MCF 10A (cell line): ENCODE measurements around the gene C14orf93. TPM values are rescaled to one million over a fixed set of nuclear protein-coding genes. Genes with fewer than 3 reads are reported as not detected.

ENCODE experiments used
- BruUV-seq: library from RNA; stranded (reverse); fragments of 400-500 nt; replicated peaks from 2 replicates; lab custom pipeline; 2021; lab: Mats Ljungman, UMichigan
- CTCF ChIA-PET: fragments of 300-600 bp; sonication (Branson Sonifier 250); formaldehyde crosslinking; extraction: SDS; loops from one replicate; lab custom pipeline; 2021; ENCODE audit warnings: antibody characterized with exemption, inconsistent platforms; lab: Yijun Ruan, JAX
- POLR2A ChIA-PET: fragments of 300-600, 350-650 bp; sonication (Branson Sonifier 250); formaldehyde crosslinking; extraction: SDS; loops from one replicate; lab custom pipeline; 2020; ENCODE audit warnings: antibody characterized with exemption, inconsistent platforms; lab: Yijun Ruan, JAX
- DNase-seq: peaks from one replicate; pipeline ENCODE4 v3.0.0-alpha.2; 2018; ENCODE audit not compliant: unreplicated experiment
- H3K27ac Mint-ChIP-seq: one replicate; pipeline ENCODE4 v1.8.0; 2022; ENCODE audit warnings: mild to moderate bottlenecking, low read depth, mixed read lengths; ENCODE audit not compliant: unreplicated experiment
- H3K27me3 Mint-ChIP-seq: one replicate; pipeline ENCODE4 v1.8.0; 2022; ENCODE audit warnings: mixed read lengths; ENCODE audit not compliant: insufficient read depth, unreplicated experiment
- H3K36me3 Mint-ChIP-seq: one replicate; pipeline ENCODE4 v1.8.0; 2022; ENCODE audit warnings: mild to moderate bottlenecking, moderate library complexity, mixed read lengths; ENCODE audit not compliant: insufficient read depth, unreplicated experiment
- H3K4me1 Mint-ChIP-seq: one replicate; pipeline ENCODE4 v1.8.0; 2022; ENCODE audit warnings: mixed read lengths; ENCODE audit not compliant: insufficient read depth, unreplicated experiment
- H3K4me3 Mint-ChIP-seq: one replicate; pipeline ENCODE4 v1.8.0; 2022; ENCODE audit warnings: mild to moderate bottlenecking, moderate library complexity, mixed read lengths; ENCODE audit not compliant: unreplicated experiment
- H3K9me3 Mint-ChIP-seq: one replicate; pipeline ENCODE4 v1.8.0; 2022; ENCODE audit warnings: mixed read lengths; ENCODE audit not compliant: unreplicated experiment
- intact Hi-C: fragments of 100-400 bp; cut with micrococcal nuclease; formaldehyde crosslinking; loops from 2 replicates; pipeline ENCODE4 v1.14.1; 2022
- total RNA-seq: library from RNA; stranded (reverse); gene quantifications from 2 replicates; pipeline ENCODE4 v1.2.3, GENCODE V29; 2022
- TF ChIP-seq, protein P1 (sequence below): fragments of 200-600 bp; IDR thresholded peaks from one replicate; pipeline ENCODE4 v1.8.0; 2022; ENCODE audit warnings: antibody characterized with exemption, mild to moderate bottlenecking; ENCODE audit not compliant: unreplicated experiment

C14orf93 gene
- total RNA-seq, 1 experiment from 2014 or later = 6.1 TPM

DNA sequence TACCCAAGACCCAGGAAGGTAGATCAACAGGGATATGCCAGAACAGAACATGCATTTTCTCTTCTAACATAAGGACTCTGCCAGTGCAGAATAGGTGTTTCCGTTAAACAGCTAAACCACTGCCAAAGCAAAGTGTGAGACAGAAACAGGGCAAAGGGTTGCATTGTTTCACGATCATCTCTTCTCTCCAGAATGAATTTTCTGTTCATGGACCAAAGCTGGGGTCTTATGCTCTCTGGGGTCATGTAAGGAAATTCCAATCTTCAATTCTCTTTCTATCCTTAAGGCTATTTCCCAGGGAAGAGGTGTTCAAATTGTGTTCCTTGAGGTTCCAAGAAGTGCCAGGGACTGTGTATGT lies 13.8 kb upstream of the C14orf93 start:
- intact Hi-C loops = no loop called here
- DNase-seq = no peak
- H3K27me3 Mint-ChIP-seq = no peaks in the 10 kb centered on the region
- no peaks in the 10 kb centered on the region for H3K9me3 Mint-ChIP-seq
- no peak overlapping the region for H3K27ac Mint-ChIP-seq
- POLR2A ChIA-PET = interaction anchor here (0.6 to 2.3 kb wide), 7 partner anchors 9 to 39 kb away, joined by 3 to 15 read pairs (median 5); partner anchors contain the start of gene PSMB5
- TF ChIP-seq, protein P1, sequence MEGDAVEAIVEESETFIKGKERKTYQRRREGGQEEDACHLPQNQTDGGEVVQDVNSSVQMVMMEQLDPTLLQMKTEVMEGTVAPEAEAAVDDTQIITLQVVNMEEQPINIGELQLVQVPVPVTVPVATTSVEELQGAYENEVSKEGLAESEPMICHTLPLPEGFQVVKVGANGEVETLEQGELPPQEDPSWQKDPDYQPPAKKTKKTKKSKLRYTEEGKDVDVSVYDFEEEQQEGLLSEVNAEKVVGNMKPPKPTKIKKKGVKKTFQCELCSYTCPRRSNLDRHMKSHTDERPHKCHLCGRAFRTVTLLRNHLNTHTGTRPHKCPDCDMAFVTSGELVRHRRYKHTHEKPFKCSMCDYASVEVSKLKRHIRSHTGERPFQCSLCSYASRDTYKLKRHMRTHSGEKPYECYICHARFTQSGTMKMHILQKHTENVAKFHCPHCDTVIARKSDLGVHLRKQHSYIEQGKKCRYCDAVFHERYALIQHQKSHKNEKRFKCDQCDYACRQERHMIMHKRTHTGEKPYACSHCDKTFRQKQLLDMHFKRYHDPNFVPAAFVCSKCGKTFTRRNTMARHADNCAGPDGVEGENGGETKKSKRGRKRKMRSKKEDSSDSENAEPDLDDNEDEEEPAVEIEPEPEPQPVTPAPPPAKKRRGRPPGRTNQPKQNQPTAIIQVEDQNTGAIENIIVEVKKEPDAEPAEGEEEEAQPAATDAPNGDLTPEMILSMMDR = no peak
- BruUV-seq = no TSS peak
- peaks cover 39% of the 10 kb centered on the region for H3K36me3 Mint-ChIP-seq
- no peak overlapping the region for H3K4me3 Mint-ChIP-seq
- CTCF ChIA-PET = interaction anchor here (0.7 to 2.5 kb wide), 7 partner anchors 17 to 49 kb away, joined by 3 to 11 read pairs (median 4); no protein-coding TSS in a partner anchor
- peaks cover 3% of the 10 kb centered on the region for H3K4me1 Mint-ChIP-seq

DNA sequence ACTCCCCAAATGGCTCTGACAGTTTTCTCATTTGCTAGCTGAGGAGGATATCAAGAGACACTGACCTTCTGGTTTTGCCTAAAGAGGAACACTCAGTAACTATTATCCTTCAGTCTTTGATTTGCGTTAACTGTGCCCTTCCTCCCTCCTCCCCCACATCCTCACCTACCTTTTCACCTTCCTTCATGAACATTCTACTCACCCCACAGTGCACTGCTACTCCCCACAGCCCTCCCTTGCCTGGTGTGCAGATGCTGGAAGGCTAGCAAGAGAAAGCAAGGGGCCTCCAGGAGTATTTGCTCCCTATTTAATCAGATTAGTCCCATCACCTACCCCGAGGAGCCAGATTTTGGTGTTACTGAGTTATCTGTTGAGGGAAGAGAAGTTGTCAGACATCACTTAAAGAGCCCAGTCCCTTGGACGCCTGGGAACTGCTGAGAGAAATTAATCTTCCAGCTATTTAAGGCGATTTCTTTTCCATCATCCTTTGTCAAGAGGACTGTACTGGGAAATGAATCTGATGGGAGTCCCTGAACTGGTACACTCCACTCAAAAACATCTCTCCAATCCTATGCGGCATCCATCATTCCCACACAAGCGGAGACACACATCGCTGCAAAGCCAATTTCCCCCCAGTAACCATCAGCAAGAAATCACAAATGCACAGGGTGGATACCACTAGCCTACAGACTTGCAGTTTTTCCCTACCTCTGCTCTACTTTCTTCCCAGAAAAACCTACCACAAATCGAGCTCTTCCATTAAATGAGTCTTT lies 13.3 kb upstream of the C14orf93 start:
- no TSS peak for BruUV-seq
- no peak for DNase-seq
- Mint-ChIP-seq H3K4me1 (no peaks in the 10 kb centered on the region), H3K36me3 (peaks cover 36% of the 10 kb centered on the region), H3K27me3 (no peaks in the 10 kb centered on the region), H3K9me3 (no peaks in the 10 kb centered on the region), H3K27ac (no peak overlapping the region), H3K4me3 (no peak overlapping the region)
- TF ChIP-seq, protein P1 = no peak
- ChIA-PET POLR2A (interaction anchor here (0.9 to 2.3 kb wide), 4 partner anchors 11 to 16 kb away, joined by 5 to 15 read pairs (median 6); partner anchors contain the start of gene PSMB5), CTCF (interaction anchor here (0.6 to 2.4 kb wide), 6 partner anchors 28 to 48 kb away, joined by 3 to 9 read pairs (median 4); no protein-coding TSS in a partner anchor)
- intact Hi-C loops = no loop called here

DNA sequence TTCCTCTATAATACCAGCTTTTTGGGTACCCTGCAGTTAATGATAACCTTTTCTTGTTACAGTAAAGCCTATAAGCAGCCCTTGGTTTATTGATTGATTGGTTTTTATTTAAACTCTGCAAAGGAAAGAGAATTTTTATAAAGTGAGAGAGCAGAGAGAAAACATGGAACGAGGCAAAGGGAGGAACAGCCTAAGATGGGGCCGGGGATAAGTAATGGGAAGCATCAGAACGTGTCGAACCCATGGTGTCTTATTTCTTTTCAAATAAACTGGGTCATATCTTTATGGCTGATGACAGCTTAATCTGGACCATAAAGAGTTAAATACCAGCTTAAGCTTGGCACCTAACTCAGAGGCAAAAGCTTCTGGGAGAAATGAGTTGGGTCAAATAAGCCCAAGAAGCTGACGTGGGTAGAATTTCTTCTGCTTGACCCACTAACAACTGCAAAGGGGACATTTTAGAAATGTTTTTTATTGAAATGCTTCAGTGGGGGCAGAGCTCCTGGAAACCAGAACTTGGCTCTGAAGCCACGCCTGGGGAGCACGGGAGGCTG lies 12.0 kb upstream of the C14orf93 start:
- H3K27ac Mint-ChIP-seq = no peak overlapping the region
- POLR2A ChIA-PET = interaction anchor here (0.7 to 1.3 kb wide), 3 partner anchors 12 to 25 kb away, joined by 3 to 4 read pairs (median 3); no protein-coding TSS in a partner anchor
- H3K27me3 Mint-ChIP-seq = no peaks in the 10 kb centered on the region
- no peaks in the 10 kb centered on the region for H3K4me1 Mint-ChIP-seq
- CTCF ChIA-PET = interaction anchor here (0.6 to 2.4 kb wide), 8 partner anchors 12 to 165 kb away, joined by 3 to 9 read pairs (median 3); no protein-coding TSS in a partner anchor
- TF ChIP-seq, protein P1 = no peak
- no peaks in the 10 kb centered on the region for H3K9me3 Mint-ChIP-seq
- BruUV-seq = no TSS peak
- H3K4me3 Mint-ChIP-seq = no peak overlapping the region
- H3K36me3 Mint-ChIP-seq = peaks cover 26% of the 10 kb centered on the region
- intact Hi-C loops = no loop called here
- DNase-seq = no peak

DNA sequence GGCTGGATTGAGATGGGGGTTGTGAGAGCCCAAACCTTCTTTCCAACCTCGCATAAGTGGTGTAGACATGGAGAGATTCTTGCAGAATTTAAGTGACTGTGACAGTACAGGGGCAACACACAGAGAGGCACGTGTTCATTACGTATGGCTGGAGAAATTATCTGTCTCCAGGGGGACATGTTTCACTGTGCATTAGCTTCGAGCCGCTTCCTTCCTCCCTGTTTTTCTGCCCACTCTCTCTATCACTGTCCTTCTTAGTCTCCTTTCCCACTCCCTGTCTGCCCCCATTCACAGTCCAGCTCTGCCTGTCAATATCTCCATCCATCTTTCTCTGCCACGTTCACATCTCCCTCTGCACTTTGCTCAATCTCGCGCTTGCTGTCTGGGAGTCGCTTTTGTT lies 11.5 kb upstream of the C14orf93 start:
- no peaks in the 10 kb centered on the region for H3K9me3 Mint-ChIP-seq
- POLR2A ChIA-PET = interaction anchor here (1.1 to 1.3 kb wide), 2 partner anchors 10 to 11 kb away, joined by 3 to 4 read pairs; no protein-coding TSS in a partner anchor
- H3K27ac Mint-ChIP-seq = no peak overlapping the region
- DNase-seq = no peak
- CTCF ChIA-PET = interaction anchor here (0.9 to 1.0 kb wide), 4 partner anchors 12 to 166 kb away, joined by 3 to 5 read pairs (median 3); no protein-coding TSS in a partner anchor
- no TSS peak for BruUV-seq
- no peaks in the 10 kb centered on the region for H3K27me3 Mint-ChIP-seq
- no peaks in the 10 kb centered on the region for H3K4me1 Mint-ChIP-seq
- peaks cover 21% of the 10 kb centered on the region for H3K36me3 Mint-ChIP-seq
- H3K4me3 Mint-ChIP-seq = no peak overlapping the region
- TF ChIP-seq, protein P1 = no peak
- intact Hi-C loops = no loop called here
